ENCODE data around the gene TRAFD1.

The TRAFD1 gene

GRCh38 chr12:112116232-112117060, 8.9 kb upstream of the TRAFD1 start:
- CTCF ChIA-PET: interaction anchor here (1.0 to 1.2 kb wide), 3 partner anchors 9 to 15 kb away, joined by 3 to 5 read pairs (median 4); partner anchors contain the start of gene TRAFD1

DNA sequence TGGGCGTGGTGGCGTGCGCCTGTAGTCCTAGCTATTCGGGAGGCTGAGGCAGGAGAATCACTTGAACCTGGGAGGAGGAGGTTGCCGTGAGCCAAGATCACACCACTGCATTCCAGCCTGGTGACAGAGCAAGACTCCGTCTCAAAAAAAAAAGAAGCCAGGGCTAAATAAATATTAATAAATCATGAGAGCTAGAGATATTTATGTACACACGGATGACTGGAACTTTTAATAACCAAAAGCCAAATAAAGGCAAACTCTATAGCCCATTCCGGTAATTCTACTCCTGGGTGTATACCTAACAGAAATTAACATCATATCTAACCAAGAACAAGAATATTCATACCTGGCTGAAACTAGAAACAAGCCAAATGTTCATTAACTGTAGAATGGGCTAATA, 7.7 kb upstream of the TRAFD1 start:
- ChIA-PET CTCF (interaction anchor here (1.0 to 1.2 kb wide), 2 partner anchors 10 to 14 kb away, joined by 3 to 4 read pairs; no protein-coding TSS in a partner anchor), POLR2A (interaction anchor here (2.1 kb wide), 1 partner anchor 8 kb away, joined by 11 read pairs; the partner anchor contains the start of gene TRAFD1)
- no peak for DNase-seq (ENCODE audit: extremely low spot score)
- TF ChIP-seq, protein P1, sequence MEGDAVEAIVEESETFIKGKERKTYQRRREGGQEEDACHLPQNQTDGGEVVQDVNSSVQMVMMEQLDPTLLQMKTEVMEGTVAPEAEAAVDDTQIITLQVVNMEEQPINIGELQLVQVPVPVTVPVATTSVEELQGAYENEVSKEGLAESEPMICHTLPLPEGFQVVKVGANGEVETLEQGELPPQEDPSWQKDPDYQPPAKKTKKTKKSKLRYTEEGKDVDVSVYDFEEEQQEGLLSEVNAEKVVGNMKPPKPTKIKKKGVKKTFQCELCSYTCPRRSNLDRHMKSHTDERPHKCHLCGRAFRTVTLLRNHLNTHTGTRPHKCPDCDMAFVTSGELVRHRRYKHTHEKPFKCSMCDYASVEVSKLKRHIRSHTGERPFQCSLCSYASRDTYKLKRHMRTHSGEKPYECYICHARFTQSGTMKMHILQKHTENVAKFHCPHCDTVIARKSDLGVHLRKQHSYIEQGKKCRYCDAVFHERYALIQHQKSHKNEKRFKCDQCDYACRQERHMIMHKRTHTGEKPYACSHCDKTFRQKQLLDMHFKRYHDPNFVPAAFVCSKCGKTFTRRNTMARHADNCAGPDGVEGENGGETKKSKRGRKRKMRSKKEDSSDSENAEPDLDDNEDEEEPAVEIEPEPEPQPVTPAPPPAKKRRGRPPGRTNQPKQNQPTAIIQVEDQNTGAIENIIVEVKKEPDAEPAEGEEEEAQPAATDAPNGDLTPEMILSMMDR (IDR thresholded peaks at IDR 0.05; ENCODE audit: control extremely low read depth, extremely low read depth, low read depth, missing control alignments): no peak

More at GRCh38 chr12:112116232-112117060, 8.9 kb upstream of the TRAFD1 start:
- POLR2A ChIA-PET: interaction anchor here (2.1 kb wide), 1 partner anchor 9 kb away, joined by 11 read pairs; the partner anchor contains the start of gene TRAFD1
- TF ChIP-seq, protein P1 (IDR thresholded peaks at IDR 0.05; ENCODE audit: control extremely low read depth, extremely low read depth, low read depth, missing control alignments): no peak
- DNase-seq (ENCODE audit: extremely low spot score): peak; percentile 46

DNA sequence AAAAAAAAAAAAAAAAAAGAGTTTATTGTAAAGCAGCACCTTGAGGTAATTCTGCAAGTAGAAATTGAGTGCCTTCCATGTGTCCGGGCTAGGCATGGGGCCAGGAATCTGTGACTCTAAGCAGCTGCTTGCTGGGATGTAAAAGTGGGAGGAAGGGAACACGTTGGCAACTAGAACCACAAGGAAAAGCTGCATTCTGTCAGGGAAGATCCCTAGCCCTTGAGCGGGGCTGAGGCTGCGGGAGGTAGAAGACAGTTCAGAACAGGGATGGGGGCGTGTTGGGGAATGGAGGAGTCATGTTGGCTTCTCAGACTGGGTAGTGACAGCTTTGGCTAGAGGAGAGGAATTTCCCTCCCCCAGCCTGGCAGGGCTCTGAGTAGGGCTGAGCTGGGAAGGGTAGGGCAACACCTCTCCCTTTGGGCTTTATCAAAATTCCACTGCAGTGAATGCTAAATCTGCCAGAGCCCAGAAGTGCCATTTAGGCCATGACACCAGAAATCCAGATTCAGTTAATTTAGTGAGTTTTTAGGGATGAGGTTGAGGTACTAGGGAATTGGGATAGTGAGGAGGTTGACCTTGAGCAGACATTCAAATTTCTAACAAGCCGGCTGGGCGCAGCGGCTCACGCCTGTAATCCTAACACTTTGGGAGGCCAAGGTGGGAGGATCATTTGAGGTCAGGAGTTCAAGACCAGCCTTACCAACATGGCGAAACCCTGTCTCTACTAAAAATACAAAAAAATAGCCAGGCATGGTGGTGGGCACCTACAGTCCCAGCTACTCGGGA, 3.4 kb upstream of the TRAFD1 start:
- ChIA-PET CTCF (interaction anchor here (0.7 to 2.0 kb wide), 3 partner anchors 10 to 14 kb away, joined by 3 to 4 read pairs (median 3); no protein-coding TSS in a partner anchor), POLR2A (no interaction called here)
- DNase-seq (ENCODE audit: extremely low spot score): no peak
- TF ChIP-seq, protein P1 (IDR thresholded peaks at IDR 0.05; ENCODE audit: control extremely low read depth, extremely low read depth, low read depth, missing control alignments): no peak

- no peak for DNase-seq (ENCODE audit: extremely low spot score)
- TF ChIP-seq, protein P1 (IDR thresholded peaks at IDR 0.05; ENCODE audit: control extremely low read depth, extremely low read depth, low read depth, missing control alignments): no peak
- CTCF ChIA-PET: interaction anchor here (0.7 to 2.0 kb wide), 2 partner anchors 9 to 11 kb away, joined by 3 to 4 read pairs; no protein-coding TSS in a partner anchor
- POLR2A ChIA-PET: no interaction called here
Measured at GRCh38 chr12:112122823-112123690, 2.3 kb upstream of the TRAFD1 start.

DNA sequence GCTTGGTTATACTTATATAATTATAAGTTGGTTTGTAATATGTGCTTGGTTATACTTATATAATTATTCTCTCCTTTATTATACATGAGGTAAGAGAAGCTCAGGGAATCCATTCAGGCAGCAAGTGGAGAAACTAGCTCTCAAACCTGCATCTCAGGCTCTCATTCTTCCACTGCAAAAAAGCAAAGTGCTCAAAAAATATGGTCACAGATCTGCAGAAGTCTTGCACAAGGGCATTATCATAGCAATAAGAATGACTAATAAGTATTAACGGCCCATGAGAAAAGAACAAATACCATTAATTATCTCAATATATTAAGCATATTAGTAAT, 476 bp upstream of the TRAFD1 start:
- TF ChIP-seq, protein P1 (IDR thresholded peaks at IDR 0.05; ENCODE audit: control extremely low read depth, extremely low read depth, low read depth, missing control alignments): no peak
- POLR2A ChIA-PET: interaction anchor here (0.5 to 2.1 kb wide), 6 partner anchors 8 to 236 kb away, joined by 3 to 11 read pairs (median 6); partner anchors contain the start of gene NAA25
- CTCF ChIA-PET: interaction anchor here (0.9 to 1.9 kb wide), 6 partner anchors 8 to 179 kb away, joined by 3 to 10 read pairs (median 4); no protein-coding TSS in a partner anchor
- DNase-seq (ENCODE audit: extremely low spot score): no peak

All from GM10248 (cell line).